ENCODE data around the gene KRTAP16-1.

KRTAP16-1 gene

DNA sequence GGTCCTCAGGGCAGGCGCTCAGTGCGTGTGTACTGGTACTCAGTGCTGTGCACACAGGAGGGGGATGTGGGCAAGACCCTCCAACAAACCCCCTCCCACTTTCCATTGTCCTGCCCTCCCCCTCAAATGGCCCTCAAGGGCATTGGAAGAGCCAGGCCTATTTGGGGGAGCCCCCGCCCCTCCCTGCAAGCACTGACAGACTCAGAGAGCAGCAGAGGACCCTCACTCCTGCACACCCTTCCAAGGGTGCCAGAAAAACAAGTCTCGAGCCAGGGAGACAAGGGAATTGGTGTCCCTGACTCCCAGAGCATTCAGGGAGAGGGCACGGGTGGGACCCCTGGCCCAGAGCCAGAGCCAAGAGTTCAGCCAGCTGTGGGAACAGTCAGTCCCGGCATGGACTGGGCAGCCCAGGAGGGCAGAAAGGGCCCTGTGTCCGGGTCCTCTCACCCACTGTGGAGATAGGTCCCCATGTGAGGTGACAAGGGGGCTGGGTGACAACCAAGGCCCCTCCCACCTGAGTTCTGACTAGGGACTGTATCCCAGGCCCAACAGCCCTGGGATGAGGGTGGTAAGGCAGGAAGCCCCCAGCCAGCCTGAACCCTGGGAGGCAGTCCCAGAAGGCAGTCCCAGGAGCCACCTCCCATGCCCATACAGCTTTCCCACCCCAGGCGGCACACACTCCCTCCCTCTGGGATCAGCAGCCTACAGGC, 18.5 kb upstream of the KRTAP16-1 start:
- Histone ChIP-seq H4K20me1 (ENCODE audit: insufficient read depth) (no peaks in the 10 kb centered on the region), H2AFZ (ENCODE audit: low read depth) (no peak overlapping the region), H3K9ac (no peak overlapping the region), H3K36me3 (ENCODE audit: insufficient read depth) (no peaks in the 10 kb centered on the region), H3K4me3 (IDR thresholded peaks at IDR 0.05; ENCODE audit: insufficient read depth, low read depth, low read length) (no peak overlapping the region), H3K4me1 (ENCODE audit: low read depth, poor library complexity, severe bottlenecking) (no peaks in the 10 kb centered on the region), H3K79me2 (ENCODE audit: insufficient read depth, low read depth) (no peaks in the 10 kb centered on the region), H3K4me2 (no peak overlapping the region), H3K27ac (no peak overlapping the region), H3K27me3 (ENCODE audit: insufficient read depth, low read depth) (no peaks in the 10 kb centered on the region; the same call in 1 of the 2 replicates)
- TF ChIP-seq, protein P1, sequence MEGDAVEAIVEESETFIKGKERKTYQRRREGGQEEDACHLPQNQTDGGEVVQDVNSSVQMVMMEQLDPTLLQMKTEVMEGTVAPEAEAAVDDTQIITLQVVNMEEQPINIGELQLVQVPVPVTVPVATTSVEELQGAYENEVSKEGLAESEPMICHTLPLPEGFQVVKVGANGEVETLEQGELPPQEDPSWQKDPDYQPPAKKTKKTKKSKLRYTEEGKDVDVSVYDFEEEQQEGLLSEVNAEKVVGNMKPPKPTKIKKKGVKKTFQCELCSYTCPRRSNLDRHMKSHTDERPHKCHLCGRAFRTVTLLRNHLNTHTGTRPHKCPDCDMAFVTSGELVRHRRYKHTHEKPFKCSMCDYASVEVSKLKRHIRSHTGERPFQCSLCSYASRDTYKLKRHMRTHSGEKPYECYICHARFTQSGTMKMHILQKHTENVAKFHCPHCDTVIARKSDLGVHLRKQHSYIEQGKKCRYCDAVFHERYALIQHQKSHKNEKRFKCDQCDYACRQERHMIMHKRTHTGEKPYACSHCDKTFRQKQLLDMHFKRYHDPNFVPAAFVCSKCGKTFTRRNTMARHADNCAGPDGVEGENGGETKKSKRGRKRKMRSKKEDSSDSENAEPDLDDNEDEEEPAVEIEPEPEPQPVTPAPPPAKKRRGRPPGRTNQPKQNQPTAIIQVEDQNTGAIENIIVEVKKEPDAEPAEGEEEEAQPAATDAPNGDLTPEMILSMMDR (conservative IDR thresholded peaks at IDR 0.05; ENCODE audit: low read depth, low read length), result no peak

DNA sequence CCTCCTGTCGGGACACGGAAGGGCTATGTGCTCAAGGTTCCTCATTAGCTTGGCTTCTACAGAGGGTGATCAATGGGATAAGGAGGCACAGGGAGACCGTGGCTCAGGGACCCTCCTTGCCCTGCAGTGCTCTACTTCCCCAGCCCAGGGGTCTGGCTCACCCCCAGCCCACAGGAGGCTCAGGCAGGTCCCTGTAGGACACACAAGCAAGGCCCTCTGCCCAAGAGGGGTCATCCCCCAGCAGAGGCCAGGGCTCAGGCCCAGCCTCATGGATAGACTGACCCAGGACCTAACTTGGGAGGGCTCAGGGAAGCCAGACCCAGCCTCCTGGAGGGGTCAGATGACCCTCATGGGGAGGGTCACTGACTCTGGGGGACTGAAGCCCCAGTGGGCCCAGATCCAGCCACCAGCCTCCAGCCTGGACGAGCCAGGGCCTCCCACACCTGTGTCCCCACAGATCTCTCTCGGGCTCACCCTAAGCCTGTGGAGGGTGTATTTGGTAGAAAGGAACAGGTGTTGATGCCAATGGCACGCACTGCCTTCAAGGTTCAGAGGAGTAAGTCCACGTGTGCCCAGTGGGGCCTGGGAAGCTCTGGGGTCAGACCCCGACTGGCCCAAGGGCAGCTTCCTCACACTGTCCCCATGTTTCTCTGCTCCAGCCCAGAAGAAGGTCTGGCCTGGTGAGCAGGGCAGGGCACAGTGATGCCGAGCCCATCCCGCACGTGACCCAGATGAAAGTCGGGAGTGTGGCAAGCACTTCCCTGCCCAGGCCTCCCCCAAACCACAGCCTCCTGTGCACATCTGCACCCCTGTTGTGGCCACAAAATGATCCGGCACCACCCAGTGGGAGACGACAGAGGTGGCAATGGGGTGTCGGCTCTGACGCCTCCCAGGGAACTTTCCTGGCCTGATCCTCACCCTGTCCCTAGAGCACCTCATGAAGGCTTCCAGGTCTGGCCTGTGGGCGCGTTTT, 17.4 kb upstream of the KRTAP16-1 start:
- Histone ChIP-seq H3K36me3 (ENCODE audit: insufficient read depth) (no peaks in the 10 kb centered on the region), H3K79me2 (ENCODE audit: insufficient read depth, low read depth) (no peaks in the 10 kb centered on the region), H4K20me1 (ENCODE audit: insufficient read depth) (no peaks in the 10 kb centered on the region), H3K4me2 (no peak overlapping the region), H3K4me1 (ENCODE audit: low read depth, poor library complexity, severe bottlenecking) (no peaks in the 10 kb centered on the region), H3K27ac (no peak overlapping the region), H2AFZ (ENCODE audit: low read depth) (no peak overlapping the region), H3K27me3 (ENCODE audit: insufficient read depth, low read depth) (no peaks in the 10 kb centered on the region; the same call in 1 of the 2 replicates), H3K4me3 (IDR thresholded peaks at IDR 0.05; ENCODE audit: insufficient read depth, low read depth, low read length) (no peak overlapping the region), H3K9ac (no peak overlapping the region)
- TF ChIP-seq, protein P1 (conservative IDR thresholded peaks at IDR 0.05; ENCODE audit: low read depth, low read length), result no peak

DNA sequence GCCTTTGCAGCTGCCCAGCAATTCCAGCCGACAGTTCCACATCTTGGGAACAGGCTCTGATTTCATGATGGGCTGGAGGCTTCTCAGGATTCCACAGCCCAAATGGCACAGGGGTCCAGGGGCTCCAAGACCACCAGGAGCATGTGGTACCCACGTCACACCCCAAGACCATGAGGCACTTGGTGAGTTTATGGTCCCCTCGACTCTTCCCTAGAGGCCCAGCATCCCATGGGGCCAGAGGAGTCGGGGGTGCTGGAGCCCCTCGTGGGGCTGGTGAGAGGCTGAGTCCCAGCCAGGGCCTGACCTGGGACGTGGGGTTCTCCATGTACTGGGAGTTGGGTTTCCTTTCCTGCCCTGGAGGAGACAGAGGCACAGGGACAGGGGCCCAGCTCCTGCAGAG, 16.5 kb upstream of the KRTAP16-1 start:
- H3K4me3 ChIP-seq (IDR thresholded peaks at IDR 0.05; ENCODE audit: insufficient read depth, low read depth, low read length), result no peak overlapping the region
- H4K20me1 ChIP-seq (ENCODE audit: insufficient read depth), result no peaks in the 10 kb centered on the region
- TF ChIP-seq, protein P1 (conservative IDR thresholded peaks at IDR 0.05; ENCODE audit: low read depth, low read length), result no peak
- H3K4me2 ChIP-seq, result no peak overlapping the region
- no peaks in the 10 kb centered on the region for H3K36me3 ChIP-seq (ENCODE audit: insufficient read depth)
- H3K27me3 ChIP-seq (ENCODE audit: insufficient read depth, low read depth), result no peaks in the 10 kb centered on the region; the same call in 1 of the 2 replicates
- H3K27ac ChIP-seq, result no peak overlapping the region
- H2AFZ ChIP-seq (ENCODE audit: low read depth), result no peak overlapping the region
- no peaks in the 10 kb centered on the region for H3K79me2 ChIP-seq (ENCODE audit: insufficient read depth, low read depth)
- H3K9ac ChIP-seq, result no peak overlapping the region
- H3K4me1 ChIP-seq (ENCODE audit: low read depth, poor library complexity, severe bottlenecking), result no peaks in the 10 kb centered on the region

DNA sequence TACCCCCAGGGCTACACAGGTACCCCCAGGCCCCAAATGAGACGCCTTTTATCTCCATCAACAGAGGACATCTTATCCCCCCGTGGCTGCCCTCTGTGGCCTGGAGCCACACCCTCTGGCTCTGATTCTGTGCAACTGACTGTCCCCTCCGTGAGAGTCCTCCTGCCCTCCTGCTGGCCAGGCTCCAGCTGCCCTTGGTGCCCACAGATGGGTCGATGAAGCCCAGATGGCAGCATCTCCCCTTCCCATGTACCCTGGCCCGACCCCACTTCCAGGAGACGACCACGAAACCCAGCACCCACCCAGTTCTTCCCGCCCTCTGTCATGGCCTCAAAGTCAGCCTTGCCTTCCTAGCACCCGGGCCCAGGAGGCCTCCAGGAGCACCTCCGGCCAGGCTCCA, 16.0 kb upstream of the KRTAP16-1 start:
- H3K4me3 ChIP-seq (IDR thresholded peaks at IDR 0.05; ENCODE audit: insufficient read depth, low read depth, low read length), result no peak overlapping the region
- H3K36me3 ChIP-seq (ENCODE audit: insufficient read depth), result no peaks in the 10 kb centered on the region
- H3K9ac ChIP-seq, result no peak overlapping the region
- no peaks in the 10 kb centered on the region for H4K20me1 ChIP-seq (ENCODE audit: insufficient read depth)
- no peaks in the 10 kb centered on the region for H3K4me1 ChIP-seq (ENCODE audit: low read depth, poor library complexity, severe bottlenecking)
- no peak overlapping the region for H3K27ac ChIP-seq
- TF ChIP-seq, protein P1 (conservative IDR thresholded peaks at IDR 0.05; ENCODE audit: low read depth, low read length), result no peak
- no peaks in the 10 kb centered on the region; the same call in 1 of the 2 replicates for H3K27me3 ChIP-seq (ENCODE audit: insufficient read depth, low read depth)
- no peaks in the 10 kb centered on the region for H3K79me2 ChIP-seq (ENCODE audit: insufficient read depth, low read depth)
- H2AFZ ChIP-seq (ENCODE audit: low read depth), result no peak overlapping the region
- H3K4me2 ChIP-seq, result no peak overlapping the region
